ENCODE measurements around the gene TENM3.

TENM3 gene

GRCh38 chr4:182829196-182829595 is 586.0 kb downstream of the TENM3 start:
- DNase-seq = no peak

DNA sequence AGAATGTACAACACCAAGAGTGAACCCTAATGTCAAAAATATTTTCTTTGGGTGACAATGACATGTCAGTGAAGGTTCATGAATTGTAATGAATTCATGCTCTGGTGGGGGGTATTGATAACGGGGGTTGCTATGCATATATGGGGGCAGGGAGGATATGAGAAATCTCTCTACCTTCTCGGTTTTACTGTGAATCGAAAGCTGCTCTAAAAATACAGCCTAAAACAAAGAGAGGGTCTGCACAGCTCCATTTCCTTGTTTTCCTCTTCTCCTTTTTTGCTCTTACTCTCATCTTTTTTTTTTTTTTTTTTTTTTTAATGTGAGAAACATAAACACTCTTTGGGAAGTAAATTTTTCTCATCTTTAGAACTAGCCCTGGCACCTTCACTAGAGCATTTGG is 588.2 kb downstream of the TENM3 start:
- no peak for DNase-seq

- no peak for DNase-seq
Observed at GRCh38 chr4:182832352-182833120, 589.3 kb downstream of the TENM3 start.

DNA sequence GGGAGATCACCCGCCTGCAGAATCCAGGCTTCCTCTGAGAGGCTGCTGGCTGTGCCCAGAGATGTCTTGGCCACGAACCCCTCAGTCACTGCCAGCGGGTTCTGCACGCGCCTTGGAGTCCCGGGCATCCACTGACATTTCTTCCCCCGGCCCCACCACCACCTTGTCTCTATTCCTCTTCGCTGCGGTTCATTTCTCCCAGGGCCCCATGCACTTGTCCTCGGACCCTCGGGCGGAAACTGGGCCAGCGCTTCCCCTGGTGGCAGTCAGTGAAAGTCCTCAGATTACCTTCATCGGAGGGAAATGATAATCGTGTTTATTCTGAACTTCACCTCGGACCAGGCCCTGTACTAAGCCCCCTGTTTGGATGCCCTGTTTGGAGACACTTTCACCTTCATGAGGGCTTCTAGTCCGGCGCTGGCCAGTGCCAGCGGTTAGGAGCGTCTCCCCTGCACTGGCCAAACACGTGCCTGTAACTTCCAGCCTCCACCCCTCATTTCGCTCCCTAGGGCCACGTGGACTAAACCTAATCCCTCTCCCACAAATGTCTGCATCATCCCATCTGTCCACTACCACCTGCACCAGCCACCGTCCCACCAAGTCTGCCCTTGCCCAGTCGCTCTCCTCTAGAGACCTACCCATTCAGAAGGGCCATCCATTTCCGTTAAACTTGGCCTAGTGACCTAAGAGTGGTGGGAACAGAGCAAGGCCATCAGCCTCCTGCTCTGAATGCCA is 592.0 kb downstream of the TENM3 start:
- DNase-seq = no peak

DNA sequence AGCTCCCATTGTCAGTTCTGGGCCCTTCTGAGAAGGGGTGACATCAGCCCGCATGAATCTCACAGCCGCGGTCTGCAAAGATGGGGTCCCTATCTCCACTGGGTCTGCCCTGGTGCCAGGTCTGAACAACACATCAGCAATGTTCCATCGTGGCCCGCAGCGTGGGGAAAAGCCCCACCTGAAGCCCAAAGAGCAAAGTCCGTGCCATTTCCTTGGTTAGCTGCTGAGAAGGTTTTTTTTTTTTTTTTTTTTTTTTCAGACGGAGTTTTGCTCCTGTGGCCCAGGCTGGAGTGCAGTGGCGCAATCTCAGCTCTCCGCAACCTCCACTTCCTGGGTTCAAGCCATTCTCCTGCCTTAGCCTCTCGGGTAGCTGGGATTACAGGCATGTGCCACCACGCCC is 594.6 kb downstream of the TENM3 start:
- no peak for DNase-seq

DNA sequence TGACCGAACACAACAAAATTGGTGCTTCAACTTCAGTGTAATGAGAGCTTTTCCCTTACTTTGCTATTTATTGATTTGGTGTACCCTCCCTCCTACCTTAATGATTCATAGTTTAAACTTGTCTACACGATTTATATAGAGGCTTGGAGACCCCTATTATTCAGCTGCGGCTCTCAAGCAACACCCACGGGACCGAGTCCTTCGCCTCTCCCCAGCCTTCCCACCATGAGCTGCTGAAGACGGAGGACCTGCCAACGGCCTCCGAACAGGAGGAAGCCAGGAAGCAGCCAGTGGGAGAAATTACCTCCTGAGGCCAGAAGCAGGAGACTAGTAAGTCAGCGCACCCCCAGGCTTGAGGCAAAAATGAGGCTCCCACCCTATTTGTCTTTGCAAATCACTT is 595.3 kb downstream of the TENM3 start:
- no peak for DNase-seq

DNA sequence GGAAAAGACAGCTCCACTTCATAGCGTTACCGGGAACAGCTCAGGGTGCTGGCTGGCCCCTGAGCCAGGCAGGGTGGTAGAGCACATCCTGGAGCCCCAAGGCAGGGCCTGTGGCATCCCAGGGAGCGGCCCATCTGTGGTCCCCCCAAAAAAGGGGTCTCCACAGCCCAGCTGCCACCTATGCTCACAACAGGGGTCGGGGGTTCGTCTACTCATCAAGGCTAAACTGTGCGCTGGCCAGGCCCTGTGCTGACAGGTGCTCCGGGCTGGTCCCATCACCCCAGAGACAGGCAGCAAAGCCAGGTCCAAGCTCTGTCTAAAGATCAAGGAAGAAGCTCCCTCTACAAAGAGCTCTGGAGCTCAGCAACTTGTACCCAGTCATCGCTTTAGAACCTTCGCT is 596.1 kb downstream of the TENM3 start:
- no peak for DNase-seq

GRCh38 chr4:182840108-182840507 is 596.9 kb downstream of the TENM3 start:
- no peak for DNase-seq

DNA sequence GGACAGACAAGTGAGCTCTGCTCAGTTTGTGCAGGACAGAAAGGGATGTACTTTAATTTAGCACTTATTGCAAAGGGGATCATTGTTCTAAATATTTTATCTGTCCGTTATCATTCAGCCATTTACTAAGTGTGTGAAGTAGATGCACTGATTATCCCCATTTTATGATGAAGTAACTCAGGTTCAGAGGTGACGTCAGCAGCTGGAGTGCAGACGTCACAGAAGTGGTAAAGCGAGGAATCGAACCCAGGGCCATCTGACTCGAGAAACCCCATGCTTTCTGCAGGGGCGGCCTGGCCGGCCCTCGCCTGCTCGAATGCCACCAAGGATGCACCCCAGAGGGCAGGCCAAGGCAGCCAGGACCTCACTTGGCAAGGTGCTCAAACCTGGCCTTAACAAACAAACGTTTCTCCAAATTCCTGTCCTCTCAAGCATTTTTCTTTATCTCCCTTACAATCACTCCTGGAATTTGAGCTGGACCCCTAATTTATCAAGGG is 599.0 kb downstream of the TENM3 start:
- no peak for DNase-seq

DNA sequence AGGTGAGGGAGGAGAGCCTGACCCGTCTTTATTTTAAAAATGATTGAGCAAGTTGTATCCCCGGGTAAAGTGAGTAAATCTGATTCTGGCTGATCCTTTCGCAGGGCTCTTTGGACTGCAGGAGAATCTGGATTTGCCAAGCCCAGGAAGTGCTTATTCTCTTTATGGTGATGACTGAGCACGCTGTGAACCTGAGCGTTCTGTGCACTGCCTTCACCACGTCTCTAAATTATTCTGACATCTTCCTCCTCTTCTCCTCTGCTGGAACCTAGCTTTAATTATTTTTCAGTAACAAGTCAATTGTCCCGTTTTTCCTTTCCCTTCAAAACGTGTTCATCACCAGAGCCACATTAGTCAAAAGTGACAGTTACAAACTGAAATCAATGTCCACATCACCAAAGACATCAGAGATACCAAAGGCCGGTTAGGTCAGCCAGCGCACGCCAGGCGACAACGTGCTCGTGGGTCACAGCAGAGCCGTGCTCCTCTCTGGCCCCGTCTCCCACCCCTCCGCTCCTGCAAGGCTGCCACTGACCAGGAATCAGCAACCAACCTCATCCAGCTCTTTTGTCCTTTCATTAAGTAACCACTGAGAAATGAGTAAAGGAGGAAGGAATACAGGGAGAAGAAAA is 599.7 kb downstream of the TENM3 start:
- DNase-seq = no peak

DNA sequence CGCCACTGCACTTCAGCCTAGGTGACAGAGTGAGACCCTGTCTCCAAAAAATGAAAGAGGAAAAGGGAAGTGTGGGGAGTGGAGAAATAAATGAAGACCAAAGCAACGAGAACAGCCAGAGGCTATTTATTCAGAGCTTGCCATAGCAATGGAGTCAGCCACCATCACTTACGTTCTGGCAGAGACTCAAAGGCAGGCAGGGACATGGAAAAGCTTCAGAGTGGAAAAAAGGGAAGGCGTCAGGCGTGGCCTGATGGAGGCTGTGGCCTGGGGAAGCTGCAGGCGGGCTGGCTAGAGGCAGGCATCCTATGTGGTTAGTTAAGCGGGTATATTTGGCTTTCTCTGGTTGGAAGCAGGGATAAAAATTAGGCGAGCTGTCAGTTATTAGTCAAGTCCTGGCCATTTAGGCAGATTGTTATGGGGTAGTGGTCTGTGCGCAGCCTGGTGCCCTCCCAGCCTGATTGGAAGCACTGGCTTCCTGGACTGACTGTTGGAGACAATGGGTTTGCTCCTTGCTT is 600.7 kb downstream of the TENM3 start:
- DNase-seq = no peak

- DNase-seq = no peak
Observed at GRCh38 chr4:182845618-182846017, 602.4 kb downstream of the TENM3 start.

DNA sequence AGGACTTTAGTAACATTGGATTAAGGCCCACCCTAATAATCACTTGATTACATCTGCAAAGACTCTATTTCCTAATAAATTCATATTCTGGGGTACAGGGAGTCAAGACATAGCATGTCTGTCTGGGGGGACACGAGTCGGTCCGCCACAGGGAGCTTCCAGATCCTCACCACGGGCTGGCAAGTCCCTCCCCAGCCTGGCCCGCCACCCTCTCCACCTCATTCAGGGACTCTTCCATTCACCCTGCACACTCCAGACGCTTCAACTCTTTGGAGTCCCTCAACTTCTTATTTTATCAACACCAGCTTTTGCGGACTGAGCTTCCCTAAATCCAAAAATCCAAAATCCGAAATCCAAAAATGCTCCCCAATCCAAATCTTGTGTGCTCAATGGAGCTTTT is 602.8 kb downstream of the TENM3 start:
- DNase-seq = no peak

- DNase-seq = no peak
Observed at GRCh38 chr4:182847576-182848450, 604.6 kb downstream of the TENM3 start.

DNA sequence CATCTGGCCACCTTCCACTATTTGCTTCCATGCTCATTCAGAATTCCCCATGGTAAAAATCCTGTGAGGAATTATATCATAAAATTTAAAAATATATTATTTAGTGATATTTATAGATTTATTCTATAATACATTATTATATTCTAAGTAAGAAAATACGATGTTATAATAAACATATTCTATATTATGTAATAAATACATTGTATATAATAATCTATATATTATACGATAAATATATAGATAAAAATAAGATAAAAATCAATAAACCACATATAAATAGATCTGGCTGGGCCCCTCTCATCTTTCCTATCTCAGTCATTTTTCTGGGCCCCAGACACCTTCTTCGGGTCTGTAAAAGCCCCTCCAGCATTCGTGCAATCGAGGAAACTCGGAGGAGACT is 605.5 kb downstream of the TENM3 start:
- no peak for DNase-seq
